H7 (cell line): ENCODE results near the gene GIMAP8. TPM values are rescaled to one million over a fixed set of nuclear protein-coding genes. Genes with fewer than 3 reads are reported as not detected.

Source experiments
- DNase-seq: peaks from one replicate; pipeline ENCODE4 v3.0.0; 2012
- H3K27me3 ChIP-seq: 2 replicates; pipeline ENCODE4 v1.6.0; 2011; ENCODE audit warnings: mild to moderate bottlenecking, low read length; ENCODE audit not compliant: control insufficient read depth, insufficient read depth
- H3K36me3 ChIP-seq: replicated peaks from 2 replicates; pipeline ENCODE4 v1.5.1; 2011; ENCODE audit warnings: low read length; ENCODE audit not compliant: control insufficient read depth, insufficient read depth
- H3K4me3 ChIP-seq: 2 replicates; pipeline ENCODE4 v1.5.1; 2011; ENCODE audit warnings: low read depth, mild to moderate bottlenecking, control low read depth, low read length, moderate library complexity; ENCODE audit not compliant: insufficient read depth
- total RNA-seq: library from RNA; depleted of rRNA; stranded (reverse); fragments of >200 nt; shearing (Covaris generic); gene quantifications from 2 replicates; pipeline ENCODE4 v1.2.3, GENCODE V29; 2014

Gene GIMAP8
- total RNA-seq, 1 experiment from 2014 or later: not detected

DNA sequence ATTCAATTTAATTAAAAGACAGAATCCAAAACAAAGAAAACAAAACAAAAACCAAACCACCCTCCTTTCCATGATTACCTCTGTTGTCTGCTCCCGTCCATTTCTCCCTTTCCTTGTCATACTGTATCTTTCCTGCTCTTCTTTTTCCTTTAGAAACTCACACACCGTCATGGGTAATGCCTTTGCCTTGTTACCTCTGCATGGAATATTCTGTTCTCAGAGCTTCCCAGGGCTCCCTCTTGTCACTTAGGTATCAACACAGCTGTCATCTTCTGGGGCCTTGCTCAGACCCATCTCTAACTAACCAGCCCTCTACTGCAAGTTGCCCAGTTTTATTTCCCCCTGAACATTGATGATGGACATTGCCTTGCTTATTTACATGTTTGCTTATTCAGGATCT, 30.2 kb upstream of the GIMAP8 start:
- H3K36me3 ChIP-seq: no peaks in the 10 kb centered on the region
- H3K4me3 ChIP-seq: no peak overlapping the region
- H3K27me3 ChIP-seq: no peaks in the 10 kb centered on the region; the same call in 1 of the 2 replicates
- DNase-seq: peak; percentile 19

GRCh38 chr7:150420987-150421674, 29.3 kb upstream of the GIMAP8 start:
- Histone ChIP-seq H3K4me3 (no peak overlapping the region), H3K27me3 (no peaks in the 10 kb centered on the region; the same call in 1 of the 2 replicates), H3K36me3 (no peaks in the 10 kb centered on the region)
- DNase-seq: peak; percentile 91

GRCh38 chr7:150421831-150422230, 28.6 kb upstream of the GIMAP8 start:
- no peaks in the 10 kb centered on the region for H3K36me3 ChIP-seq
- H3K4me3 ChIP-seq: no peak overlapping the region
- no peaks in the 10 kb centered on the region; the same call in 1 of the 2 replicates for H3K27me3 ChIP-seq
- DNase-seq: no peak

- no peak for DNase-seq
- no peak overlapping the region for H3K4me3 ChIP-seq
- no peaks in the 10 kb centered on the region for H3K27me3 ChIP-seq
- no peaks in the 10 kb centered on the region for H3K36me3 ChIP-seq
Measured at GRCh38 chr7:150425670-150426069, 24.8 kb upstream of the GIMAP8 start.

DNA sequence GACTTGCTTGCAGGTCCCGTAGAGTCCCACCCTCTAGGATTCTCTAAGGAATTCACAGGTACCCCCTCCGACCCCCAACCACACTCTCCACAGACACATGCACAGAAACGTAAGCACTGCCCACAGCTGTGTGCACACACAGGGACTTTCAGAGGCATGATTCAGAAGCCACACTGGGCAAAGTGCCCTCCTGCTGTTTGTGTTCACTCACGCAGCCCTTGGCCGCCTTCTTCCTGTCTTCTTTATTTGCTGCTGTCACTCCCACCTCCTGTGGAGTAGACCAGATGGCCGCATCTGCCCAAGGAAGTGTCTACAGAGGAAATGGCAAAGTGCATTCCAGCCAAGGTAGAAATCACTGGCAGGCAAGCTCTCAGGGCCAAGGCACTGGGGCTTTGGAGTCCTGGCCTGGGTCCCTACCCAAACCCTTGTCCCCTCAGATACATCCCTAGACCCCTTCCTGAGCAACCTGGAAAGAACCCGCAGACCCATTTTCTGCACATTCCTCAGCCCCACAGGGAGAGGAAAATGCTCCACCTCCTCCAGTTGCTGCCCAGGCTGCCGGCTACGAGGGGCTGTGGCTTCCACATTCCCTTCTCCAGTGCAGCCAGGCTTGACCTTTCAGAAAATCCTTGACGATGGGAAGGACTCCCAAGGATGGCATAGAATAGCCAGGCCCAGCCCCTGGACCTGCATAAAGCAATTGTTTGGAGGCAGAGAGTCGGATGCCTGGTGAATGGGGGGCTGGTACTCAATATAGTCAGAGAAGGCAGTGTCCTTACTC, 21.6 kb upstream of the GIMAP8 start:
- H3K27me3 ChIP-seq: no peaks in the 10 kb centered on the region; the same call in 1 of the 2 replicates
- peak; percentile 59 for DNase-seq
- H3K4me3 ChIP-seq: no peak overlapping the region
- H3K36me3 ChIP-seq: no peaks in the 10 kb centered on the region

DNA sequence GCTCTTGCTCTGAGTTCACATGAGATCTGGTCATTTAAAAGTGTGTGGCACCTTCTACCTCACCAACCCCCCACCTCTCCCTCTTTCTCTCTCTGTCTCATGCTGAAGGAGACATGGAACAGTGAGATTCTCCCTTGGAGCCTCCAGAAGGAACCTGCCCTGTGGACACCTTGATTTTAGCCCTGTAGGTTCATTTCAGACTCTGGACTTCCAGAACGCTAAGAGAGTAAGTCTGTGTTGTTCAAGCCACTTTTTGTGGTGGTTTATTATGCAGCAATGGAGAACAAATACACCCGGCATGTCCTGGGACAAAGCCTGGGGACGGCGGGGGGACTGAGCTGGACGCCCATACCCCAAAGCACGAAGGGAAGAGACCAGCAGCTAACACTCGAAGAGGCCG, 20.7 kb upstream of the GIMAP8 start:
- no peaks in the 10 kb centered on the region for H3K36me3 ChIP-seq
- no peak for DNase-seq
- H3K4me3 ChIP-seq: no peak overlapping the region
- H3K27me3 ChIP-seq: no peaks in the 10 kb centered on the region; the same call in 1 of the 2 replicates

GRCh38 chr7:150430465-150431085, 19.9 kb upstream of the GIMAP8 start:
- Histone ChIP-seq H3K27me3 (no peaks in the 10 kb centered on the region; the same call in 1 of the 2 replicates), H3K4me3 (no peak overlapping the region), H3K36me3 (no peaks in the 10 kb centered on the region)
- no peak for DNase-seq

DNA sequence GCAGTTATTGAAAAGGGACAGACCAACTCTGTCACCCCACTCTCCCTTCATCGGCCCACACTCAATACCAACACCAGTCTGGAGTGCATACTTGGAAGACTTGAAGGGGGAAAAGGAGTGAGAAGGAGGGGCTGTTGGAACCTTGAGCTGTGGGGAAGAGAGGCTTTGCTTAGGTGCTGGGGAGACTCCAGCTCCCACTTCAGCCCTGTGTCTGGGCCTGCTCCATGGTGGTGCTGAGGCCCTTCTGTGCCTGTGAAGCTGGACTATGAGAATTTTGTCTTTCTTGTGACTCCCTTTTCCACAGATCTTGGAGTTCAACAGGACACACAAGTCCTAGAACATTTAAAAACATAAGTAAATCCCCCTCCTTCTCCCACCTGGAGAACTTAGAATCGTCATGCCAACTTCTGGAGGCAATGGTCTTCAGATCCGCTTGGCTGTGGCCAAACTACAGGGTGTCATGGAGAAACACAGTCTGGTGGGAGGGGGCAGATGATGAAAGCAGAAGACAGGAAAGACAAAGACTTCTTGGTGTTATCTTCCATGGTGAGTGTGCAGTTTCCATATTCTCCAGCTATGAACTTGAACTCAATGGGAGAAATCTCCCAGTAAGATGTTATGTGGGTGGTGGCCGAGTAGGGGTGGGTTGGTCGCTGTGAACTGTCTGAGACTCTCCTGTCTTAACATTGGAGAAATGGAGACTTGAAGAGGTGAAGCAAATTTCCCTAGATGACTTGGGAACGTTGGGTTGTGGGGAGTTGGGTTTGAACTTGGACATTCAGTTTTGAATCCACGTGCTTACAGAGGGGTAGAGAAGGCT, 18.4 kb upstream of the GIMAP8 start:
- DNase-seq: no peak
- Histone ChIP-seq H3K4me3 (no peak overlapping the region), H3K27me3 (no peaks in the 10 kb centered on the region; the same call in 1 of the 2 replicates)

DNA sequence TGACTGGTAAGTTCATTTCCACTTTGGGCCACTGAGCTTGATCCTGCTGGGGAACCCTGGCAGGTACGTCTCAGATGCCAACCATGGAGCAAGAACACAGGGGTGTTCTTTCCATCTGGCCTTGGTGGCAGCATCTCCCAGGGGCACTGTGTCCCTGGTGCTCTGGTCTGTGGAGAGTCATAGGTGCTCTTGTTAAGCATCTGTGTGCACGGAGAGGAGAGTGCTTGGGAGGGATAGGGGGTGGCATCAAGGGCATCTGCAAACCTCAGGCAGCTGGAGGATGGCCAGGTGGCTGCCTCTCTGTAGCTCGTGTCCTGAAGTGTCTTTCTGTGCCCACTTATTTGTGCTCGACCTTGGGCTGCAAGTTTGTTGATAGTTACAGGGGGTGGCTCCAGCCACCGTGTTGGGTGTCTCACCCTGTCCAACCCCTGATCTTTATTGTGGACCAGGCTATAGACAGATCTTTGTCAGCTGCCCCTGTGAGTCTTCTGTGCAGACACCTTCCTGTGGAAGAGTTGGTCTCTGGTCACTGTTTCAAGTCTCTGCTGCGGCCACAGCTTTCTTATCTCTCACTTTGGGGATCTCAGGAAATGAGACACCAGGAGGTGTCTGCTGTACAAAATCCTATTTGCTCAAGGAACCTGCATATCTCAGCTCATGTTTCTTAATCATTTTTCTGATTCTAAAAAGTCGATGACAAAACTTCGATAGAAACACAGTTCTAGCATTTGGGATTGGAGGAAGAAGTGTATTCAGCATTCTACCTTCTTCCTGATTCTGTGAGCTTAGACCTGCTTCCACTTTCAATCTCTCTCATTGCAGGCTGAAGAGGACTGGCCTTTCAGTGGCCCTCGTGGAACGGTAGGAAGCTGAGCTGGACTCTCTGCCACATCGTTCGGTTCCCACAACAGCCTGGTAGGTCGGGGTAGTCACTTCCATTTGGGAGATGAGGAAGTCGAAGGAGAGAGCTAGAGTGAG, 17.2 kb upstream of the GIMAP8 start:
- H3K36me3 ChIP-seq: no peaks in the 10 kb centered on the region
- H3K4me3 ChIP-seq: no peak overlapping the region
- H3K27me3 ChIP-seq: no peaks in the 10 kb centered on the region; the same call in 1 of the 2 replicates
- no peak for DNase-seq

More for the DNA sequence above, 18.4 kb upstream of the GIMAP8 start:
- H3K36me3 ChIP-seq: no peaks in the 10 kb centered on the region

DNA sequence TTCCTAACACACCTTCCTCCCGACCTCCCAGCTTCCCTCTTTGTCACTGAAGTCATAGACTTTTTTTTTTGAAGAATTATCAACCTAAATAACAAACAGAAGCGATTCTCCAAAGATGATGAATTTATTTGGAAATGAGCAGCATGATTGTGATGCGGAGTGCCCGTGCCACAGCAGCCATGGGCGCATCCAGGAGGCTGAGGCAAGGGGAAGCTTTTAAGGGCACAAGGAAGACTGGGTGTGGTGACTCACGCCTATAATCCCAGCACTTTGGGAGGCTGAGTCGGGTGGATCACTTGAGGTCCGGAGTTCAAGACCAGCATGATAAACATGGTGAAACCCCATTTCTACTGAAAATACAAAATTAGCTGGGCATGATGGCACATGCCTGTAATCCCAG, 16.2 kb upstream of the GIMAP8 start:
- H3K36me3 ChIP-seq: no peaks in the 10 kb centered on the region

DNA sequence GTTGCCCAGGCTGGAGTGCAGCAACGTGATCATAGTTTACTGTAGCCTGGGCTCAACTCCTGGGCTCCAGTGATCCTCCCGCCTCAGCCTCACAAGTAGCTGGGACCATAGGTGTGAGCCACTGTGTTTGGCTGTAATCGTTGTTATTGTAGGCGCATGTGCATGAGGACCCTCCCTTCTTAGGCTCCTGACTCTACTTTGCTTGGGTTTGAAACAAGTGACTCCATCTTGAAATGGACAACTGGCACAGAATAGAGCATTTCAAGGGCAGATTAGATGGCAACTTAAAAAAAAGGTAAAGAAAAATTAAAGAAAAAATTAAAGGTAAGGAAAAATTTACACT, 15.4 kb upstream of the GIMAP8 start:
- no peak for DNase-seq
- Histone ChIP-seq H3K36me3 (no peaks in the 10 kb centered on the region), H3K27me3 (no peaks in the 10 kb centered on the region; the same call in 1 of the 2 replicates), H3K4me3 (no peak overlapping the region)

More for the DNA sequence above, 16.2 kb upstream of the GIMAP8 start:
- H3K4me3 ChIP-seq: no peak overlapping the region
- H3K27me3 ChIP-seq: no peaks in the 10 kb centered on the region; the same call in 1 of the 2 replicates
- DNase-seq: no peak

DNA sequence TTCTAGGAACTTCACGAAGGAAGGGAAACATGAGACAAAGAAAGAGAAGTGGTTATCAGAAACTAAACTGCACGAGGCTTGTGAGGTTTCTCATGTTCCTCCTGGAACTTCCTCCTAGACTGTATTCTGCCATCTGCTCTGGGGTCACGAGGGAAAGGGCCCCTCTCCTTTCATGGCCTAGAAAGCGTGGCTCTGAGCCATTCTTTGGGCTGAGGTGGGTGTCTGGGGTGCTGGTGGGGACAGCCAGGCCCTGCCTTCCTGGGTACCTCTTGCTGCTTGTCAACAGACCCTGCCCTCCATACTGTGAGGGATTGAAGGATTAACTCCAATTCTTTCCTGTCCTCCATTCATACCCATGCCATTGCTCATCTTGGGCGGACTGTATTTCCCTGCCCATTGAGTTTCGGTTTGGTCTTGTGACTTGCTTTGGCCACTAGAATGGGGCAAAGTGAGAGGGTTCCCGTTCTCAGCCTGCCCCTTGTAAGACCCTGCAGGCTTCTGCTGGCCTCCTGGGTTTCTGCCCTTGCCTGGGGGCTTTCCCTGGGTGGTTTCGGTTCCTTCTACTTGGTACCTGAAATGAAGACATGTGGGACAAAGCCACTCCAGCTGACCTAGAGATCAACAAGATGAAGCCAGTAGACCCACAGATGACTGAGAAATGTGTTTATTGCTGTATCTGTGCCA, 14.9 kb upstream of the GIMAP8 start:
- Histone ChIP-seq H3K36me3 (no peaks in the 10 kb centered on the region), H3K4me3 (no peak overlapping the region), H3K27me3 (no peaks in the 10 kb centered on the region; the same call in 1 of the 2 replicates)
- DNase-seq: no peak

DNA sequence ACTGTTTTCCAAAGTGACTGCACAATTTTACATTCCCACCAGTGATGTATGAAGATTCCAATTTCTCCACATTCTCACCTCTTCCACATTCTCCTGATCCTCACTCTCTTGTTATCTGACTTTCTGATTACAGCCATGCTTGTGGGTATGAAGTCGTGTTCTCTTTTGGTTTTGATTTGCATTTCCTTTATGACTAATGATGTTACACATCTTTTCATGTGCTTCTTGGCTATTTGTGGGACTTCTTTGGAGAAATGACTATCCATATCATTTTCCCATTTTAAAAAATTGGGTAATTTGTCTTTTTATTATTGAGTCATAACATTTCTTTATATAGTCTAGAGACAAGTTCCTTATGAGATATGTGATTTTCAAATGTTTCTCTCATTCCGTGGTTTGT, 10.5 kb upstream of the GIMAP8 start:
- H3K27me3 ChIP-seq: no peaks in the 10 kb centered on the region; the same call in 1 of the 2 replicates
- no peak overlapping the region for H3K4me3 ChIP-seq
- DNase-seq: no peak

More for the DNA sequence above, 10.5 kb upstream of the GIMAP8 start:
- H3K36me3 ChIP-seq: no peaks in the 10 kb centered on the region
